ENCODE results near the gene SRCAP.

DNA sequence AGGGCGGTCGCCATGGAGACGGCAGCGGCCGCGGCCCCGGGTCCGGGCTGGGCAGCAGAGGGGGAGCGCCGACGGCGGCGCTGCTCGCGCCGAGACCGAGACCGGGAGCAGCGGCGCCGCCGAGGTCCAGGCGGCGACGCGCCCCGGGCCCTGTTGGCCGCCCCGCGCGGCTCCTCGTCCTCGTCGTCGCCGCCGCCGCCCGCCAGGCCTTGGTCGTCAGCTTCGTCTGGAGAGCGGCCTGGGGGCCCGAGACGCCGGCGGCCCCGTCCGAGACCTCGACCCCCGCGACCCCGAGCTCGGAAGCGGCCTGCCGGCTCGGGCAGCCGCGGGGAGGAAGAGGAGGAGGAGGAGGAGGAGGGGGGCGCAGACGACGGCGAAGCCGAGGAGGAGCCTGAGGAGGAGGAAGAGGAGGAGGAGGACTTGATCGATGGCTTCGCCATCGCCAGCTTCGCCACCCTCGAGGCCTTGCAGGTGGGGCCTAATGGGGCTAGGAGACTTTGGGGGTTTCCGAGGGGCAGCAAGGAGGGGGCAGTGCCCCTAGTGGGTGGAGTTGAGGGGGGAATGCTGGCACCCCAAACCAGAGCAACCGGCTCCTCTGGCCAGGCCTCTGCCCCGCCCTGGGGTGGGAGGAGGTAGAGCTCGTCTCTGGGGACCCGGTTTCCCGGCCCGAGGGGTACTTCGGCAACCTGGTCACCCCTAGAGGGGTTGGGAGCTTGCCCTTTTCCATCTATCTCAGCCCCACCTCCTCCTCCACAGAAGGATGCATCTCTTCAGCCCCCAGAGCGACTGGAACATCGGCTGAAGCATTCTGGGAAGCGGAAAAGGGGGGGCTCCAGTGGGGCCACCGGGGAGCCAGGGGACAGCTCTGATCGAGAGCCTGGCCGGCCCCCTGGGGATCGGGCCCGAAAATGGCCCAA is 39.2 kb upstream of the SRCAP start:
- TF ChIP-seq, protein P1, sequence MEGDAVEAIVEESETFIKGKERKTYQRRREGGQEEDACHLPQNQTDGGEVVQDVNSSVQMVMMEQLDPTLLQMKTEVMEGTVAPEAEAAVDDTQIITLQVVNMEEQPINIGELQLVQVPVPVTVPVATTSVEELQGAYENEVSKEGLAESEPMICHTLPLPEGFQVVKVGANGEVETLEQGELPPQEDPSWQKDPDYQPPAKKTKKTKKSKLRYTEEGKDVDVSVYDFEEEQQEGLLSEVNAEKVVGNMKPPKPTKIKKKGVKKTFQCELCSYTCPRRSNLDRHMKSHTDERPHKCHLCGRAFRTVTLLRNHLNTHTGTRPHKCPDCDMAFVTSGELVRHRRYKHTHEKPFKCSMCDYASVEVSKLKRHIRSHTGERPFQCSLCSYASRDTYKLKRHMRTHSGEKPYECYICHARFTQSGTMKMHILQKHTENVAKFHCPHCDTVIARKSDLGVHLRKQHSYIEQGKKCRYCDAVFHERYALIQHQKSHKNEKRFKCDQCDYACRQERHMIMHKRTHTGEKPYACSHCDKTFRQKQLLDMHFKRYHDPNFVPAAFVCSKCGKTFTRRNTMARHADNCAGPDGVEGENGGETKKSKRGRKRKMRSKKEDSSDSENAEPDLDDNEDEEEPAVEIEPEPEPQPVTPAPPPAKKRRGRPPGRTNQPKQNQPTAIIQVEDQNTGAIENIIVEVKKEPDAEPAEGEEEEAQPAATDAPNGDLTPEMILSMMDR (IDR thresholded peaks at IDR 0.05) = no peak
- no peak for TF ChIP-seq POLR2A (IDR thresholded peaks at IDR 0.05)
